HG03097 (cell line): ENCODE results near the gene MUC3A.
A peak's percentile ranks its signal among the peaks of the same experiment; 100 is the strongest.

Experiments used
- ATAC-seq: cut with Tn5 transposase; IDR thresholded peaks from one replicate; pipeline ENCODE4 v1.9.1; 2021; ENCODE audit not compliant: unreplicated experiment, low FRiP score

Gene MUC3A

GRCh38 chr7:100946766-100947365 lies 2.5 kb upstream of the MUC3A start:
- ATAC-seq, result no peak

GRCh38 chr7:100947792-100948191 lies 1.5 kb upstream of the MUC3A start:
- ATAC-seq, result no peak

GRCh38 chr7:100949933-100950443 lies 654 bp downstream of the MUC3A start:
- no peak for ATAC-seq

DNA sequence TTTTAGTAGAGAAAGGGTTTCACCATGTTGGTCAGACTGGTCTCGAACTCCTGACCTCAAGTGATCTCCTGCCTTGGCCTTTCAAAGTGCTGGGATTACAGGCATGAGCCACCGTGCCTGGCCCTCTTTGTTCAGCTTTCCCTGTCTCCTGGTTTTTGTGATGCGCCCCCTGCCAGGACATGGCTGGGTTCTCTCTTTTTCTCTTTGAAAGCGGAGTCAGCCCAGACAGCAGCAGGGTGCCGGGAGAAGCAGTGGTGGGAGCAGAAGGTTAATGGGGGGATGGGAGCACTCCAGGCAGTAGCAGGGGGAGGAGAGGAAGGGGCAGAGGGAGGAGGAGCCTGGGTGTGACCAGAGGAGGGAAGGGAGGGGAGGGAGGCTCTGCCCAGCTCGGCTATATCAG lies 1.8 kb downstream of the MUC3A start:
- no peak for ATAC-seq

GRCh38 chr7:100951888-100952560 lies 2.7 kb downstream of the MUC3A start:
- ATAC-seq, result no peak

GRCh38 chr7:100952641-100953040 lies 3.3 kb downstream of the MUC3A start:
- no peak for ATAC-seq

DNA sequence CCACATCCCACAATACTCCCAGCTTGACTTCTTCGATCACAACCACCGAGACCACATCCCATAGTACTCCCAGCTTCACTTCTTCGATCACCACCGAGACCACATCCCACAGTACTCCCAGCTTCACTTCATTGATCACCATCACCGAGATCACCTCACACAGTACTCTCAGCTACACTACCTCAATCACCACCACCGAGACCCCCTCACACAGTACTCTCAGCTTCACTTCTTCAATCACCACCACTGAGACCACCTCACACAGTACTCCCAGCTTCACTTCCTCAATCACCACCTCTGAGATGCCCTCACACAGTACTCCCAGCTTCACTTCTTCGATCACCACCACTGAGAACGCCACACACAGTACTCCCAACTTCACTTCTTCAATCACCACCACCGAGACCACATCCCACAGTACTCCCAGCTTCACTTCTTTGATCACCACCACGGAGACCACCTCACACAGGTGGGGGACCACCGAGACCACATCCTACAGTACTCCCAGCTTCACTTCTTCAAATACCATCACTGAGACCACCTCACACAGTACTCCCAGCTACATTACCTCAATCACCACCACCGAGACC lies 8.6 kb downstream of the MUC3A start:
- ATAC-seq, result no peak

- no peak for ATAC-seq
Observed at GRCh38 chr7:100959894-100960293, 10.6 kb downstream of the MUC3A start.

- no peak for ATAC-seq
Observed at GRCh38 chr7:100962537-100962936, 13.2 kb downstream of the MUC3A start.

GRCh38 chr7:100963386-100963785 lies 14.1 kb downstream of the MUC3A start:
- no peak for ATAC-seq

GRCh38 chr7:100963874-100964273 lies 14.5 kb downstream of the MUC3A start:
- ATAC-seq, result no peak

- ATAC-seq, result no peak
Observed at GRCh38 chr7:100964630-100965029, 15.3 kb downstream of the MUC3A start.

GRCh38 chr7:100965045-100965722 lies 15.8 kb downstream of the MUC3A start:
- no peak for ATAC-seq

GRCh38 chr7:100965723-100966541 lies 16.6 kb downstream of the MUC3A start:
- peak; percentile 64 for ATAC-seq

- no peak for ATAC-seq
Observed at GRCh38 chr7:100966542-100967291, 17.4 kb downstream of the MUC3A start.

- ATAC-seq, result no peak
Observed at GRCh38 chr7:100967292-100967863, 18.0 kb downstream of the MUC3A start.

DNA sequence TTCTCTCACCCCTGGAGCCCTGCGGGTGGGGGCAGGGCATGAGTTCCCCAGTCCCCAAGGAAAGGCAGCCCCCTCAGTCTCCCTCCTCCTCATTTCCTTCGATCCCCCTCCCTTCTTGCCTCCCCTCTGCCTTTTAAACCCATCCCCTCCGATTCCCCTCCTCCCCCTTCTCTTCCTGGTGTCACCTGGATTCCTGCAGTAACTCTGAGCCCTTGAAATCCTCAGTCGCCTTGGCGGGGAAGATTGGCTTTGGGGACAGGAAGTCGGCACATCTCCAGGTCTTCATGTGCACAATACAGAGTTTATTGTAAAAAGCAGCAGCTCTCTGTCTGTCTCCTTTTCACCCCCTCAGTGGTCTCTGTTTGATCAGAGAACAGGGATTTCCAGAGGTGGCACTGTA lies 18.7 kb downstream of the MUC3A start:
- no peak for ATAC-seq

GRCh38 chr7:100968650-100969049 lies 19.3 kb downstream of the MUC3A start:
- ATAC-seq, result no peak

DNA sequence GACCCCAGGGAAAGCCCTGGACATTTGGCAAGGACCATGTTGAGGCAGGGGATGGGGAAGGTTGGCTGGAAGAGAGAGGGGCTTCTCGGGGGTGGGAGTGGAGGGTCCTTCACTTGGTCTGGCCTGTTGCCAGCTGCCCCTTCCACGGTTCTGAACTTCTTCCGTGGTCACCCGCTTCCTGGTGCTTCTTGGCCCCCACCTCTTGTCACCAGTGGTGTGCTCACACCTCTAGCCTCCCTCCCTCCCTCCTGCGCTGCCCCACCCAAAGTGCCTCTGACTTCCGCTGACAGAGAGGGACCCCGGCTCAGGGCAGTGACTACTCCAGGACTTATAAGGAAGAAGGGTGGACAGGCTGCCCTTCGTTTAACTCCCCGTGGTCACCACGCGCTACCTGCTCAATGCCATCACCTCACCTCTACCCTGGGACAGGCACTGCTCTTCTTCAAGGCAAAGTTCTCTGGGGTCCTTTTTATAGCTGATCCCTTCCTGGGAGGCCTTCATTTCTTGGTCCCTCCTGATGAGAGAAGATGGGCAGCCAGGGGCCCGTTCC lies 19.8 kb downstream of the MUC3A start, which contains the start of gene MUC12:
Gene MUC12, plus strand, starts transcription at position 500 of the 550 bp plus-strand sequence. CDS start 58 bp downstream, outside the sequence.
- no peak for ATAC-seq
